Measurements from ENCODE around the gene CTSZ.

The CTSZ gene

DNA sequence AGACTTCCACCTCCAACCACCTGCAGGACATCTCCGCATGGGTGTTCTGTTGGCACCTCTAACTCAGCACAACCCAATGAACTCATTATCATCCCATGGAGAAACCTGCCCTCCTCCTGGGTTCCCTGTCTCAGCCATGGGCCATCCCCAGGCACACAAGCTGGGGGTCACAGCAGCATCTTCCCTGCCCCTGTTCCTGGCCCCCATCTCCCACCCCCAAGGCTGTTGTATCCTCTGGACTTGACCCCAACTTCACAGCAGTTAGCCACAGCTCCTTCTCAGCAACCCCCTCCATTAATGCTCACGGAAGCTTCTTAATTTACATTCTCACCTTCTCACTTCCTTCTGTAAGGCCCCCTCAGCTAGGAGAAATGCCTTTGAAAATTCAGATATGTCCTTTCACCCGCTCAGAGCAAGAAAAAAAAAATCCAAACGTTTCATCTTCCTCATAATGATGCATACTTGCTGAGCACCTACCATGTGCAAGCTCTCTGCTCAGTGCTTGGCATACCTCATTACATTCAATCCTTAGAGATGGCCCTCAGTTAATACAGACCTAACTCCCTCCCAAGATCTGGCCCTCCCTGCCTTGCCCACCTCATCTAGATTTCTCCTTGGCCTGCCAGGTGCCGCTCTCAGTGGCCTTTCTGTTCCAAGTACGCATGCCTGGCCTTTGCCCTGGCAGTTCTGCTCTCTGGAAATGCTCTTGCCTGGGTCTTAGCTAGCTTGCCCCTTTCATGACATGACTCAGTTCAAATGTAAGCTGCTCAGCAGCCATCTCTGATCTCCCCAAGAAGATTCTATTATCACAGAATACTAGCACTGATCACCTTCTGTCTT lies 28.5 kb downstream of the CTSZ start:
- no peak overlapping the region for H3K27ac ChIP-seq
- TF ChIP-seq, protein P1, sequence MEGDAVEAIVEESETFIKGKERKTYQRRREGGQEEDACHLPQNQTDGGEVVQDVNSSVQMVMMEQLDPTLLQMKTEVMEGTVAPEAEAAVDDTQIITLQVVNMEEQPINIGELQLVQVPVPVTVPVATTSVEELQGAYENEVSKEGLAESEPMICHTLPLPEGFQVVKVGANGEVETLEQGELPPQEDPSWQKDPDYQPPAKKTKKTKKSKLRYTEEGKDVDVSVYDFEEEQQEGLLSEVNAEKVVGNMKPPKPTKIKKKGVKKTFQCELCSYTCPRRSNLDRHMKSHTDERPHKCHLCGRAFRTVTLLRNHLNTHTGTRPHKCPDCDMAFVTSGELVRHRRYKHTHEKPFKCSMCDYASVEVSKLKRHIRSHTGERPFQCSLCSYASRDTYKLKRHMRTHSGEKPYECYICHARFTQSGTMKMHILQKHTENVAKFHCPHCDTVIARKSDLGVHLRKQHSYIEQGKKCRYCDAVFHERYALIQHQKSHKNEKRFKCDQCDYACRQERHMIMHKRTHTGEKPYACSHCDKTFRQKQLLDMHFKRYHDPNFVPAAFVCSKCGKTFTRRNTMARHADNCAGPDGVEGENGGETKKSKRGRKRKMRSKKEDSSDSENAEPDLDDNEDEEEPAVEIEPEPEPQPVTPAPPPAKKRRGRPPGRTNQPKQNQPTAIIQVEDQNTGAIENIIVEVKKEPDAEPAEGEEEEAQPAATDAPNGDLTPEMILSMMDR (conservative IDR thresholded peaks at IDR 0.05), result no peak

DNA sequence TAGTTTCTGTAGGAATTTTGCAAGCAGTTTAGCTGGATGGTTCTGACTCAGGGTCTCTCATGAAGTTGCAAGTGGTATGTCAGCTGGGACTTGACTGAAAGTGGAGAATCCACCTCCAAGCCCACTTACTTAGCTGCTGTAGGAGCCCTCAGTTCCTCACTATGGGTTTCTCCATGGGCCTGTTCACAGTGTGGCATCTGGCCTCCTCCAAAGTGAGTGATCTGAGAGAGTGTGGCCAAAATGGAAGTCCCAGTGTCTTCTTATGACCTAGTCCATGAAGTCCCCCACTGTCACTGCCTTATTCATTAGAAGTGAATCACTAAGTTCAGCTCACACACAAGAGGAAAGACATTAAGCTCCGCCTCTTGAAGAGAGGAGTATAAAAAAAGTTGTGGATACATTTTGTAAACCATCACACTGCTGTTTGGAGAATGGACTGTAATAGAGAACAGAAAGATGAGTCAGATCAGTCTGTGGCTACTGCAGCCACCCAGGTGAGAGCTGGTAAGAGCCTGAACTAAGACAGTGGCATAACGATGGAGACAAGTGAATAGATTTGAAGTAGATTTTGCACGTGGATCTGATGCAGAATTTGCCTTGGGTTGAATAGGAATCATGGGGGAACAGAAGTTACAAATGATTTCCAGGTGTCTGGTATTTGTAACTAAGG lies 30.9 kb downstream of the CTSZ start:
- TF ChIP-seq, protein P1 (conservative IDR thresholded peaks at IDR 0.05), result no peak
- H3K27ac ChIP-seq, result no peak overlapping the region

DNA sequence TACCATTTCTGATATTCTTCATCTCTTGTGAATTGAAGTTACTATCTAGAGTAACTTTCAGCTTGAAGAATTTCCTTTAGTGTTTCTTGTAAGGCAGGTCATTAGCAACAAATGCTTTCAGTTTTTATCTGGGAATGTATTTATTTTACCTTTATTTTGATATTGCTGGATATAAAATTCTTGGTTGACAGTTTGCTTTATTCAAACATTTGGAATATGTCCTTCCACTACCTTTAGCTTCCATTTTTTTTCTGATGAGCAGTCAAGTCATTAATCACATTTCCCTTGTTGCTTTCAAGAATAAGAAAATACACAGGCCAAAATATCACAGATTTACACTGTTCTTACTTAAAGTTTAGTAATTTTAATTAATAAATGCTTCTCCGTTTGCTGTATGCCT lies 31.7 kb downstream of the CTSZ start:
- H3K27ac ChIP-seq, result no peak overlapping the region
- TF ChIP-seq, protein P1 (conservative IDR thresholded peaks at IDR 0.05), result no peak

DNA sequence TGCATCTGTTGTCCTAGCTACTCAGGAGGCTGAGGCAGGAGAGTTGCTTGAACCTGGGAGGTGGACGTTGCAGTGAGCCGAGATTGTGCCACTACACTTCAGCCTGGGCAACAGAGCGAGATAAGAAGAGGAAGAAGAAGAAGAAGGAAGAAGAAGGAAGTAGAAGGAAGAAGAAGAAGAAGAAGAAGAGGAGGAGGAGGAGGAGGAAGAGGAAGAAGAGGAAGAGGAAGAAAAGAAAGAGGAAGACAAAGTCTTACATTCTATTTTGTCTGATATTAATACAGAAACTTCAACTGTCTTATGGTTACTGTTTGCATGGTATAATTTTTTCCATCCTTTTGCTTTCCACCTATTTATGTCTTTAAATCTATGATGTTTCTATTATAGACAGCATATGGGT lies 33.2 kb downstream of the CTSZ start:
- H3K27ac ChIP-seq, result no peak overlapping the region
- TF ChIP-seq, protein P1 (conservative IDR thresholded peaks at IDR 0.05), result no peak

DNA sequence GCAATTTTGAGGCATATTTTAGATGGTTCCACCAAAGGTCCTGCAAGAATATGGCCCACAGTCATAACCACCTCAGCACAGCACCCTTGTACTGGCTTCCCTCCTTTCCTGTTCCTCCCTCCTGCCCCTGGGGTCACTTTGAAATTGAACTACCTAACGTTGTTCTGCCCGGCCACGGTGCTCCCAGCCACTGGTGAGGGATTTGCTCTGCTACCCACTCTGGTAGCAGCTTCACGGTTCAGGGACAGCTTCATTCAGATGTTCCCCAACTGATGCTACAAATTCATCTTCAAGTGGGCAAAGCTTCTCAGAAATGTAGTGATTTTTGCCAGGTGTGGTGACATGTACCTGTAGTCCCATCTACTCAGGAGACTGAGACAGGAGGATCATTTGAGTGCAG lies 33.9 kb downstream of the CTSZ start:
- H3K27ac ChIP-seq, result no peak overlapping the region
- TF ChIP-seq, protein P1 (conservative IDR thresholded peaks at IDR 0.05), result no peak

DNA sequence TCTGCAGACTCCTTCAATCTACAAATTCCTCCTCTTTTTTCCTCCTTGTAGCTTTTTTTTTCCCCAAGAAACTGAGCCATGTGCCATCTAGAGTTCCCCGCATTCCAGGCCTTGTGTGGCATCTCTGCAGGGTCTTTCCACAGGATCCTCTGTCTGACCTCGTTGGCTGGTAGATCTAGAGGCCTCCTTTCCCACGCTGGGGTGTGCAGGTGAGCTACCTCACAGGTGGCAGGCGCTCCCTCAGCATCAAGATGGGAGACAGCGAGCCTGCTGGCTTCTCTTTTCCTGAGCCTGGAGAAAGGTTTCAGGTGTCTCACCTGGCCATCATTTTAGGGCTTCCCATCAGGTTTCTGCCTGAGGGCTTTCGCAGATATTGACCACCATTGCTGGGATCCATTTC lies 35.6 kb downstream of the CTSZ start:
- TF ChIP-seq, protein P1 (conservative IDR thresholded peaks at IDR 0.05), result no peak
- no peak overlapping the region for H3K27ac ChIP-seq

DNA sequence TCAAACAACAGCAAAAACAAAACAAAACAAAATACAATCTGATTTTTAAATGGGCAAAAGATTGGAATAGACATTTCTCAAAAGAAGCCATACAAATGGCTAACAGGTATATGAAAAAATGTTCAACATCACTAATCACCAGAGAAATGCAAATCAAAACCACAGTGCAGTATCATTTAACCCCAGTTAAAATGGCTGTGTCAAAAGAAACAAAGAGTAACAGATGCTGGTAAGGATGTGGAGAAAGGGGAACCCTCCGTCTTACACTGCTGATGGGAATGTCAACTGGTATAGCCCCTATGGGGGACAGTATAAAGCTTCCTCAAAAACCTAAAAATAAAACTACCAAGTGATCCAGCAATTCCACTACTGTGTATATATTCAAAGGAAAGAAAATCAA lies 36.9 kb downstream of the CTSZ start:
- TF ChIP-seq, protein P1 (conservative IDR thresholded peaks at IDR 0.05), result no peak
- H3K27ac ChIP-seq, result no peak overlapping the region

All from VCaP (cell line).